Neural crest cell (in vitro differentiated cells): ENCODE results near the gene DPYSL4. TPM values are rescaled to one million over a fixed set of nuclear protein-coding genes. Genes with fewer than 3 reads are reported as not detected.

Experiments used
- DNase-seq: peaks from one replicate; pipeline ENCODE4 v3.0.0; 2021; ENCODE audit warnings: low read depth, mixed read lengths, low spot score
- H3K27ac Mint-ChIP-seq: one replicate; pipeline ENCODE4 v1.8.0; 2021; ENCODE audit warnings: mild to moderate bottlenecking, mixed read lengths; ENCODE audit not compliant: unreplicated experiment
- H3K27me3 Mint-ChIP-seq: 2 replicates; pipeline ENCODE4 v1.8.0; 2021; ENCODE audit warnings: low read depth, mild to moderate bottlenecking, mixed read lengths
- H3K36me3 Mint-ChIP-seq: 2 replicates; pipeline ENCODE4 v1.8.0; 2021; ENCODE audit warnings: low read depth, mild to moderate bottlenecking, mixed read lengths
- H3K4me1 Mint-ChIP-seq: 2 replicates; pipeline ENCODE4 v1.8.0; 2021; ENCODE audit warnings: mixed read lengths
- H3K4me3 Mint-ChIP-seq: one replicate; pipeline ENCODE4 v1.8.0; 2021; ENCODE audit warnings: mild to moderate bottlenecking, mixed read lengths
- H3K9me3 Mint-ChIP-seq: 2 replicates; pipeline ENCODE4 v1.8.0; 2021; ENCODE audit warnings: mixed read lengths
- total RNA-seq: library from RNA; stranded (reverse); gene quantifications from 2 replicates; pipeline ENCODE4 v1.2.1, GENCODE V29; 2021
- TF ChIP-seq, protein P1 (sequence below): fragments of 200-600 bp; sonication (generic); conservative IDR thresholded peaks from 2 replicates; pipeline ENCODE4 v1.5.0; 2021; ENCODE audit warnings: antibody characterized with exemption, mild to moderate bottlenecking

DPYSL4 gene
- total RNA-seq, 1 donor from 2014 or later: 155 TPM

GRCh38 chr10:132148261-132149251, 38.2 kb upstream of the DPYSL4 start:
- Mint-ChIP-seq H3K4me3 (no peak overlapping the region), H3K4me1 (peaks cover 6% of the 10 kb centered on the region), H3K27ac (no peak overlapping the region), H3K9me3 (no peaks in the 10 kb centered on the region), H3K27me3 (no peaks in the 10 kb centered on the region), H3K36me3 (no peaks in the 10 kb centered on the region)
- TF ChIP-seq, protein P1, sequence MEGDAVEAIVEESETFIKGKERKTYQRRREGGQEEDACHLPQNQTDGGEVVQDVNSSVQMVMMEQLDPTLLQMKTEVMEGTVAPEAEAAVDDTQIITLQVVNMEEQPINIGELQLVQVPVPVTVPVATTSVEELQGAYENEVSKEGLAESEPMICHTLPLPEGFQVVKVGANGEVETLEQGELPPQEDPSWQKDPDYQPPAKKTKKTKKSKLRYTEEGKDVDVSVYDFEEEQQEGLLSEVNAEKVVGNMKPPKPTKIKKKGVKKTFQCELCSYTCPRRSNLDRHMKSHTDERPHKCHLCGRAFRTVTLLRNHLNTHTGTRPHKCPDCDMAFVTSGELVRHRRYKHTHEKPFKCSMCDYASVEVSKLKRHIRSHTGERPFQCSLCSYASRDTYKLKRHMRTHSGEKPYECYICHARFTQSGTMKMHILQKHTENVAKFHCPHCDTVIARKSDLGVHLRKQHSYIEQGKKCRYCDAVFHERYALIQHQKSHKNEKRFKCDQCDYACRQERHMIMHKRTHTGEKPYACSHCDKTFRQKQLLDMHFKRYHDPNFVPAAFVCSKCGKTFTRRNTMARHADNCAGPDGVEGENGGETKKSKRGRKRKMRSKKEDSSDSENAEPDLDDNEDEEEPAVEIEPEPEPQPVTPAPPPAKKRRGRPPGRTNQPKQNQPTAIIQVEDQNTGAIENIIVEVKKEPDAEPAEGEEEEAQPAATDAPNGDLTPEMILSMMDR: no peak
- DNase-seq: no peak

GRCh38 chr10:132149271-132149670, 37.5 kb upstream of the DPYSL4 start:
- no peaks in the 10 kb centered on the region for H3K36me3 Mint-ChIP-seq
- TF ChIP-seq, protein P1: no peak

DNA sequence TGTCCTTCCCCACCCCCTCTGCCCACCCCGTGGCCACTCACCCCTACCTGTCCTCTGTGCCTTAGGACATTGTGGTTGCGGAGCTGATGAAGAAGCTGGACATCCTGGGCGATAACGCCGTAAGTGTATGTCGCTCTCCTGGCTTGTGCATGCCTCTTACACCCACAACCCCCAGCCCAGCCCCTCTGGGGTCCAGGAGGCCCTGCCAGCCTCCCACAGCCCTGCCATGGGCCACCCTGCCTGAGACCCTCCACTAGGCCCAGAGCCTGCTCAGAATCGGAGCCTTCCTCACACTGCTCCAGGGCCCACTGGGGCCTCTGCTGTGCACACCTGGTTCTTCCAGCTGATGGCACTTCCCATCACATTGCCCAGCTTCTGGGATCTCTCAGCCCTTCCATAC, 36.8 kb upstream of the DPYSL4 start:
- no peak for DNase-seq
- H3K4me1 Mint-ChIP-seq: peaks cover 6% of the 10 kb centered on the region
- H3K9me3 Mint-ChIP-seq: no peaks in the 10 kb centered on the region
- H3K36me3 Mint-ChIP-seq: no peaks in the 10 kb centered on the region
- H3K27me3 Mint-ChIP-seq: no peaks in the 10 kb centered on the region
- TF ChIP-seq, protein P1: no peak
- no peak overlapping the region for H3K27ac Mint-ChIP-seq
- no peak overlapping the region for H3K4me3 Mint-ChIP-seq

More at GRCh38 chr10:132149271-132149670, 37.5 kb upstream of the DPYSL4 start:
- Mint-ChIP-seq H3K27me3 (no peaks in the 10 kb centered on the region), H3K4me3 (no peak overlapping the region), H3K4me1 (peaks cover 6% of the 10 kb centered on the region), H3K27ac (no peak overlapping the region), H3K9me3 (no peaks in the 10 kb centered on the region)
- DNase-seq: no peak

GRCh38 chr10:132150777-132151176, 36.0 kb upstream of the DPYSL4 start:
- Mint-ChIP-seq H3K36me3 (no peaks in the 10 kb centered on the region), H3K4me3 (no peak overlapping the region), H3K4me1 (peaks cover 6% of the 10 kb centered on the region), H3K9me3 (no peaks in the 10 kb centered on the region), H3K27me3 (no peaks in the 10 kb centered on the region), H3K27ac (no peak overlapping the region)
- TF ChIP-seq, protein P1: no peak
- no peak for DNase-seq

DNA sequence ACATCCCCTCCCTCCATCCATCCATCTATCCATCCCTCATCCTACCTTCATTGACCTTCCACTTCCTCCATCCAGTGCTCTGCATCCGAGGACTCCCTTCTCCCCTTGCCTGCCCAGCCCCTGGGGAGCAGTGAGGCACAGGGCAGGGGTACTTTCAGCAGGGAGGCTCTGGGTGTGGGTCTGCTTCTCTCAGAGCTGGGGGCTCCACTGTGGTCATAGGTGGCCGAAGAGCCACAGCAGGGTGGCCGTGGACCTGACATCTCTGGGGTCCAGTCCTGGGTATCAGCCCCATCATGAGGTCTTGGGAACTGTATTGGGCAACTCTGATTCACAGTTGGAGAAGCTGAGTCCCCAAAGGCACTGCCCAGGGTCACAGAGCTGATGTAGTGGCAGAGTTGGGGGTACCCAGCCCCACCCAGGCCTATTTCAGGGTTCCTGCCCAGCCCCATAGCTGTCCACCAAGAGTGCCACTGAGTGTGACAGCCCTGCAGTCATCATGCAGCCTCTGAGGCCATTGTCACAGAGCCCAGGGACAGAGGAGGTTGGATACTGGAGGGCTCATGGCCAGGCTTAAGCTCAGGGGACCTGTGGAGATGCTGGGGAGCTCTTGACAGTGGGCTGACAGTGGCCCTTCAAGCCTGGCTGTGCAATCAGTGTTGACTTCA, 35.3 kb upstream of the DPYSL4 start:
- Mint-ChIP-seq H3K9me3 (no peaks in the 10 kb centered on the region), H3K4me1 (peaks cover 6% of the 10 kb centered on the region), H3K27ac (no peak overlapping the region), H3K36me3 (no peaks in the 10 kb centered on the region), H3K27me3 (no peaks in the 10 kb centered on the region), H3K4me3 (no peak overlapping the region)
- DNase-seq: no peak
- TF ChIP-seq, protein P1: no peak
